ENCODE results near the gene PACC1. TPM values are rescaled to one million over a fixed set of nuclear protein-coding genes. Genes with fewer than 3 reads are reported as not detected.
A peak's percentile ranks its signal among the peaks of the same experiment; 100 is the strongest.

PACC1 gene
- 1 to 10 TPM in 3 of 4 donors, under 1 TPM in 1; 0.67 to 4.1 (median 2.5) TPM for polyA plus RNA-seq
- long read RNA-seq, donor 1: 0 reads
- long read RNA-seq, donor 2: 0 reads
- long read RNA-seq, donor 3, partial matches to known transcripts: 0 of 2 reads
- long read RNA-seq, donor 3, other reads (novel, unspliced or antisense): 0 of 2 reads
- long read RNA-seq, donor 4: 0 reads
- long read RNA-seq, donor 5: 0 reads
- long read RNA-seq, donor 6, partial matches to known transcripts: 0 of 4 reads
- long read RNA-seq, donor 6, other reads (novel, unspliced or antisense): 0 of 4 reads
- long read RNA-seq, donor 7: 0 reads
- long read RNA-seq, donor 8: 0 reads
- long read RNA-seq, donor 9, partial matches to known transcripts: 0 of 1 reads
- long read RNA-seq, donor 9, other reads (novel, unspliced or antisense): 0 of 1 reads
- long read RNA-seq, donor 10, partial matches to known transcripts: 0 of 1 reads
- long read RNA-seq, donor 10, other reads (novel, unspliced or antisense): 0 of 1 reads

DNA sequence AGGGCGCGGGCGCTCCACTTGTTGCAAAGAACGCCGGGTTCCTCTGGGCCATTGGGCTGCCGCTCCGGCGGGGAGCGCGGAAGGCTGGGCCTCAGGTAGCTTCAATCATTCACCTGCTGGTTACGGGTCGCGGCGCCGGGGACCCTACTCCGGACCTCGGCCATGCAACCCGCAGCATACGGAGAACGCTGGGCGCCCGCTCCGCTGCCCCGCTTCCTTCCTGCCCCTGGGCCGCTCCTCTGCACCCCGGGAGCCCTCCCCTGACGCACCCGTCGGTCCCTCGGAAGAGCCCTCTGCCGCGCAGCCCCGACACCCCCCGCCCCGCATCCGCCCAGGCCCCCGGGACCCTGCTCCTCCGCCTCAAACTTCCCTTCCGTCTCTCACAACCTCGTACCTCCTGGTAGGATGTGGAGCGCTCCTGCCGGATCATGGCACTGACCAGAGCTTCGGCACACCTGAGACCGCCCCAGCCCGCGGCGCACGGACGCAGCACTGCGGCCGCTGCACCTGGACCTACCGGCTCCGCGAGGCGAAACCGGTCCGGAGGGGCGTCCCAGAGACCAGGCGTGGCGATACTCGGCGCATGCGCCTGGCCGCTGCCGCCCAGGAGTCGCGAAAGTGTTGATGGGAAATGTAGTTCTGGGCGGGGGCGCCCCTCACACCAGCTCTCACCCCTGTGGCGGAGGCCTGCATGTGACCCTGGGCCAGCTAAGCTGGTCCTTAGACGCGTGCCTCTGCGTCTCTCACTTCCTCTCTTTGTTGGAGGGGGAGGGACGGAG, at the start of gene PACC1:
PACC1 (minus strand) TSS at position 559 of the 779 bp plus-strand sequence; CDS start at position 430, 129 bp downstream.
- Histone ChIP-seq H3K4me3 (ENCODE audit: low read depth in 1 of 3, low read length in 3 of 3) (peak within 1 kb of the TSS; percentile 68 to 91 (median 69)), H3K4me1 (ENCODE audit: control insufficient read depth in 3 of 3, insufficient read depth in 2 of 3, low read depth in 1 of 3, low read length in 2 of 3) (peaks cover 0 to 12% (median 0%) of the 10 kb centered on the region in 3 donors), H3K9me3 (ENCODE audit: control insufficient read depth in 2 of 2, insufficient read depth in 1 of 2, low read depth in 1 of 2, low read length in 1 of 2) (no peaks in the 10 kb centered on the region), H3K27ac (ENCODE audit: low read depth in 1 of 3, low read length in 2 of 3) (peak within 1 kb of the TSS in 2 of 3 donors; percentile 5 to 64), H3K36me3 (ENCODE audit: control insufficient read depth in 3 of 3, insufficient read depth in 2 of 3, low read depth in 1 of 3, low read length in 3 of 3) (peaks cover 0 to 6% (median 3%) of the 10 kb centered on the region in 3 donors), H3K27me3 (ENCODE audit: control insufficient read depth in 3 of 3, insufficient read depth in 3 of 3, low read length in 3 of 3) (peaks cover 0 to 6% (median 0%) of the 10 kb centered on the region in 3 donors)
- WGBS, 3 donors: 0 to 1% (median 1%) methylated on average over 54 to 74 of the region's 74 CpGs
- DNase-seq (peak; percentile 84 to 94), FAIRE-seq (no peak)

DNA sequence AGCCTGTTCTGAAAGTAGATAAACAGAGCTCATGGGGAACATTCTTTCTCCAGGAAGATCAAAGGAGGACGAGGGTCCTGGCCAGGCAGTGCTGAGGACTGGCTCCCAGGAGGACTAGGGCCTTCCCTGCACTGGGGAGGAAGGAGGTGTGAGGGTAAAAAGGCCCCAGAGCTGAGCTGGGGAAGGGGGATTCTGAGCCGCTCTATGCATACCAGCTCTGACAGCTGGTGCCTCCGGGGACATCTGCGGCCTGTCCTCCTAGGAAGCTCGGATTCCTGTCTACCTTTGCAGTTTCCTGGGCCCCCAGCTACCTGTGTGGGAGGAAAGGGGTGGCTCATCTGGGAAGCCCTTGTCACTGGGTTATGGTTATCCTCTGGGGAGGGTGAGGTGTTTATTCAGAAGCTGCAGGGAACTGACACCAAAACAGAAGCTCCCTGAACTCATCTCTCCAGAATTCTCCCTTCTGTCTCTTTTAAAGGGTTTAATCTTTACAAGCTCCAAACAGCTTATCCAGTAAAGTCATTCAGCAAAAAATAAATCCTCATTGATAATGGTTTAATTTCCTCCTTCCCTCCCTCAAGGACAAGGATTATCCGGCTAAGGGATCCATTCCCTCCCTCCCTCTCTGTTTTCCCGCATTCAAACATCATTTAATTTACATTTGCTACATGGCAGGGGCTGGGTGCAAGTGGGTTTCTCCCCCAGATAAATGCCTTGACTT, 49.0 kb upstream of the PACC1 start:
- FAIRE-seq: no peak
- no peaks in the 10 kb centered on the region for H3K27me3 ChIP-seq (ENCODE audit: control insufficient read depth in 3 of 3, insufficient read depth in 3 of 3, low read length in 3 of 3)
- no peak overlapping the region for H3K27ac ChIP-seq (ENCODE audit: low read depth in 1 of 3, low read length in 2 of 3)
- WGBS, 3 donors: 78 to 84% (median 82%) methylated on average over 7 of the region's 7 CpGs
- no peak overlapping the region for H3K4me3 ChIP-seq (ENCODE audit: low read depth in 1 of 3, low read length in 3 of 3)
- H3K4me1 ChIP-seq (ENCODE audit: control insufficient read depth in 3 of 3, insufficient read depth in 2 of 3, low read depth in 1 of 3, low read length in 2 of 3): peaks cover 0 to 6% (median 0%) of the 10 kb centered on the region in 3 donors
- H3K9me3 ChIP-seq (ENCODE audit: control insufficient read depth in 2 of 2, insufficient read depth in 1 of 2, low read depth in 1 of 2, low read length in 1 of 2): peaks cover 0 to under 1% of the 10 kb centered on the region in 2 donors
- no peak for DNase-seq
- H3K36me3 ChIP-seq (ENCODE audit: control insufficient read depth in 3 of 3, insufficient read depth in 2 of 3, low read depth in 1 of 3, low read length in 3 of 3): no peaks in the 10 kb centered on the region

DNA sequence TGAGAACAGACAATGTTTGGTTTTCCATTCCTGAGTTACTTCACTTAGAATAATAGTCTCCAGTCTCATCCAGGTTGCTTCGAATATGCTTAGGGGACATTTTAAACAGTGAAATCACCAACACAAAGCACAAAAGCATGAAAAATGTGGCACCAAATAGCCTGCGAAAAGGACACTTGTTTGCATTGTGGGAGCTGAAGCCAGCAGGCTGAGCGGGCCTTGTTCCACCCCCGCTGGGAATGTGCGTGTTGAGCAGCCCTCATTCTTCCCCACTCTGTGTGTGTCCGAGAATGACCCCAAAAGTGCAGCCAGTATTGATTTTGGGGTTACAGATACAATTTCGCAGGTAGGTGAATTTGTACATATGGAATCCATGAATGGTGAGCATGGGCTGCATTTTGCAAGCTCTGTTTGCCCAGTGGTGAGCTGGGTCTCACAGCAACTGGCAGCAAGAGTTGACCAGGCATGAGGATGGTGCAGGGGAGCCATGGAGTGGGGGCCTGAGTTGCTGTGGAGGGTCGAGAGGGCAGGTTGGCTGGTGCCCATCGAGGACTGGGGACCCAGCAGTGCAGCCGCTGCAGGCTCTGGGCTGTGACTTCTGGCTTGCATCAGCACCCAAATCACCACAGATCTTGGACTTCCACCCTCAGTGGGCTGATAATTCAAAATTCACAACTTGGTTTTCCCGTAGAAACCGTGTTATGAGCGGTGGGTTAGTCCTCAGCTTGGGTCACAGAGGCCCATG, 47.4 kb upstream of the PACC1 start:
- Histone ChIP-seq H3K4me3 (ENCODE audit: low read depth in 1 of 3, low read length in 3 of 3) (no peak overlapping the region), H3K27ac (ENCODE audit: low read depth in 1 of 3, low read length in 2 of 3) (no peak overlapping the region), H3K36me3 (ENCODE audit: control insufficient read depth in 3 of 3, insufficient read depth in 2 of 3, low read depth in 1 of 3, low read length in 3 of 3) (no peaks in the 10 kb centered on the region), H3K9me3 (ENCODE audit: control insufficient read depth in 2 of 2, insufficient read depth in 1 of 2, low read depth in 1 of 2, low read length in 1 of 2) (peaks cover 0 to 13% of the 10 kb centered on the region in 2 donors), H3K27me3 (ENCODE audit: control insufficient read depth in 3 of 3, insufficient read depth in 3 of 3, low read length in 3 of 3) (no peaks in the 10 kb centered on the region), H3K4me1 (ENCODE audit: control insufficient read depth in 3 of 3, insufficient read depth in 2 of 3, low read depth in 1 of 3, low read length in 2 of 3) (peaks cover 0 to 6% (median 0%) of the 10 kb centered on the region in 3 donors)
- 87 to 96% (median 91%) methylated on average over 13 of the region's 13 CpGs for WGBS, 3 donors
- FAIRE-seq (no peak), DNase-seq (no peak)

DNA sequence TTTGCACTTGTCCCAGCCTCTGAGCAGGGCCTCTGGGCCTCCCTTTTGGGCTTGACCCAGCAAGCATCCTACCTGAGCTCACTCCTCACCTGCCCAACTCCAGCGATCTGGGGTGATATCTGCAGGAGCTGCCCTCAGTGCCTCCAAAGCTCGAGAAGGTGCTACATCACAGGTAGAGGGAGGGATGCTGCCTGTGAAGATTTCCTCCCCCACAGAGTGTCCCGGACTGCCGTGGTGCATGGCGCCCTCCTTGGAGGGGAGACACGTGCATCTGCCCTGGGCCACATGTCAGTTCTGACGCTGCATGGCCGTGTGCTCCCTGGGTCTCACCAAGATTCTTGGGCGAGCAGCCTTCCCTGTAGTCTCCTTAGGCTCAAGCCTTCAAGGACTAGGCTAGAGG, 45.7 kb upstream of the PACC1 start:
- no peak for FAIRE-seq
- no peaks in the 10 kb centered on the region for H3K36me3 ChIP-seq (ENCODE audit: control insufficient read depth in 3 of 3, insufficient read depth in 2 of 3, low read depth in 1 of 3, low read length in 3 of 3)
- H3K9me3 ChIP-seq (ENCODE audit: control insufficient read depth in 2 of 2, insufficient read depth in 1 of 2, low read depth in 1 of 2, low read length in 1 of 2): peaks cover 0 to 13% of the 10 kb centered on the region in 2 donors
- H3K27ac ChIP-seq (ENCODE audit: low read depth in 1 of 3, low read length in 2 of 3): no peak overlapping the region
- DNase-seq: no peak
- H3K27me3 ChIP-seq (ENCODE audit: control insufficient read depth in 3 of 3, insufficient read depth in 3 of 3, low read length in 3 of 3): no peaks in the 10 kb centered on the region
- H3K4me1 ChIP-seq (ENCODE audit: control insufficient read depth in 3 of 3, insufficient read depth in 2 of 3, low read depth in 1 of 3, low read length in 2 of 3): peaks cover 0 to 6% (median 0%) of the 10 kb centered on the region in 3 donors
- WGBS, 3 donors: 87 to 89% (median 88%) methylated on average over 9 of the region's 9 CpGs
- no peak overlapping the region for H3K4me3 ChIP-seq (ENCODE audit: low read depth in 1 of 3, low read length in 3 of 3)

DNA sequence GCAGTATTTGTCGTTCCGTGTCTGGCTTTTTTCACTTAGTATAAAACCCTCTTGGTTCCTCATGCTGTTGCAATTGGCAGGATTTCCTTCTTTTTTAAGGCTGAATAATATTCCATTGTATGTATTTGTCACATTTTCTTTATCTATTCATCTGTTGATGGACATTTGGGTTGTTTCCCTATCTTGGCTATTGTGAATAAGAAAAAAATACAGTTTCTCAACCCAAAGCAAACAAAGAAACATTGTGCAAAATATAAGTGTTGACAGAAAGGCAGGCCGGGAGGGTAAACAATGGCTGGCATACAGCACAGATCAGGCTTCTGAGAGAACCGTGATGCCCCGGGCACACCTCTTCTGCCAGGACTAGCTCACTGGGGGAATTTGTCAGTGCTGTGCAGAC, 45.0 kb upstream of the PACC1 start:
- FAIRE-seq: no peak

DNA sequence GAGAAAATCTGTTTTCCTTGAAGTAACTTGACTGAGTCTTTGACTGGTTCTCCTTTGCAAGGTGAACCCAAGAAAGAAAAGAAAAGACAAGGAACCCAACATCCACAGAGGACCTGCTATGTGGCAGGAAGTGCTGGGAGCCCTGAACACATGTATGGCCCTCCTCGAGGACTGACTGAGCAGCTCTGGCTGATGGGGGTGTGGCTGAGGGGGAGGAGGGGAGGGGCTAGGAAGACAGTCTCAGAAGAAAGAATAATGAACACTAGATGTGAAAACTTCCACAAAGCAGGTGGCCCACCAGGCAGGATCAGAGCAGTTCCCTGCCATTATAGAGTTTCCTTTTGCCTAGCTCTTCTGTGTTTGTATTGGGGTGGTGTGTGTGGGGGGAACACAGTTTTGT, 44.1 kb upstream of the PACC1 start:
- 18 to 70% (median 30%) methylated on average over 1 of the region's 1 CpG for WGBS, 3 donors
- Histone ChIP-seq H3K4me1 (ENCODE audit: control insufficient read depth in 3 of 3, insufficient read depth in 2 of 3, low read depth in 1 of 3, low read length in 2 of 3) (no peaks in the 10 kb centered on the region), H3K9me3 (ENCODE audit: control insufficient read depth in 2 of 2, insufficient read depth in 1 of 2, low read depth in 1 of 2, low read length in 1 of 2) (peaks cover 0 to 13% of the 10 kb centered on the region in 2 donors), H3K36me3 (ENCODE audit: control insufficient read depth in 3 of 3, insufficient read depth in 2 of 3, low read depth in 1 of 3, low read length in 3 of 3) (no peaks in the 10 kb centered on the region), H3K27ac (ENCODE audit: low read depth in 1 of 3, low read length in 2 of 3) (no peak overlapping the region), H3K27me3 (ENCODE audit: control insufficient read depth in 3 of 3, insufficient read depth in 3 of 3, low read length in 3 of 3) (no peaks in the 10 kb centered on the region), H3K4me3 (ENCODE audit: low read depth in 1 of 3, low read length in 3 of 3) (no peak overlapping the region)
- FAIRE-seq: no peak
- DNase-seq: no peak

More for the DNA sequence above, 45.0 kb upstream of the PACC1 start:
- no peak for DNase-seq
- Histone ChIP-seq H3K36me3 (ENCODE audit: control insufficient read depth in 3 of 3, insufficient read depth in 2 of 3, low read depth in 1 of 3, low read length in 3 of 3) (no peaks in the 10 kb centered on the region), H3K4me1 (ENCODE audit: control insufficient read depth in 3 of 3, insufficient read depth in 2 of 3, low read depth in 1 of 3, low read length in 2 of 3) (peaks cover 0 to 6% (median 0%) of the 10 kb centered on the region in 3 donors), H3K27ac (ENCODE audit: low read depth in 1 of 3, low read length in 2 of 3) (no peak overlapping the region), H3K9me3 (ENCODE audit: control insufficient read depth in 2 of 2, insufficient read depth in 1 of 2, low read depth in 1 of 2, low read length in 1 of 2) (peaks cover 0 to 13% of the 10 kb centered on the region in 2 donors), H3K4me3 (ENCODE audit: low read depth in 1 of 3, low read length in 3 of 3) (no peak overlapping the region), H3K27me3 (ENCODE audit: control insufficient read depth in 3 of 3, insufficient read depth in 3 of 3, low read length in 3 of 3) (no peaks in the 10 kb centered on the region)
- WGBS, 3 donors: 90 to 95% (median 94%) methylated on average over 5 of the region's 5 CpGs

DNA sequence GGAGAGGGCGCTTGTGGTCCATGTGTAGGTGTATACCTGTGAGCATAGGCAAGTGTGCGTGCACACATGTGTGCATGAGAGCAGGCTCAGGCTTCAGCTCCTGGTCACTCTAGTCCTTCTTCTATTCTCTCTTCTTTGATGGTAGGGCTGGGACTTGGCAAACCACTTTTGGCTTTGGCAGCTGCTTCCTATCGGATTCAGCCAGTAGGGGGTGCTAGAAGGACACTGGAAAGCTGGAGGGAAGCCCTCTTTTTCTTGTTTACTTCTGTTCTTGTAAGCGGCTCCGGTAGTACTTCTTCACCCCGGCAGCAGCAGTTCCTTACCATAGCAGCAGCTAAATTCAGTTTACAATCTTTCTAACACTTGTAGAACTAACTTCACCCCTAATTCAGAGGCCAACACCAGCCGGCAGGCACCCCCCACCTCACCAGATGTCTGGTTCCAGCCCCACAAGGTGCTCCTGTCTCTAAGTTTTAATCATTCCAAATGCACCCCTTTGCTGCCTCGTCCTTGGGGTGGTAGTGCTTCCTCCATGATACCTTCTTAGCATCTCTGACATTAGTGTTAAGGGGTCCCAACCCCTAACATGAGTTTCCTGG, 43.2 kb upstream of the PACC1 start:
- no peak overlapping the region for H3K4me3 ChIP-seq (ENCODE audit: low read depth in 1 of 3, low read length in 3 of 3)
- WGBS, 3 donors: 57 to 65% (median 65%) methylated on average over 8 of the region's 8 CpGs
- H3K36me3 ChIP-seq (ENCODE audit: control insufficient read depth in 3 of 3, insufficient read depth in 2 of 3, low read depth in 1 of 3, low read length in 3 of 3): peaks cover 0 to under 1% (median 0%) of the 10 kb centered on the region in 3 donors
- DNase-seq: peak; percentile 46 to 63
- no peaks in the 10 kb centered on the region for H3K4me1 ChIP-seq (ENCODE audit: control insufficient read depth in 3 of 3, insufficient read depth in 2 of 3, low read depth in 1 of 3, low read length in 2 of 3)
- H3K27me3 ChIP-seq (ENCODE audit: control insufficient read depth in 3 of 3, insufficient read depth in 3 of 3, low read length in 3 of 3): no peaks in the 10 kb centered on the region
- no peak overlapping the region for H3K27ac ChIP-seq (ENCODE audit: low read depth in 1 of 3, low read length in 2 of 3)
- peaks cover 0 to 13% of the 10 kb centered on the region in 2 donors for H3K9me3 ChIP-seq (ENCODE audit: control insufficient read depth in 2 of 2, insufficient read depth in 1 of 2, low read depth in 1 of 2, low read length in 1 of 2)
- FAIRE-seq: no peak
